ENCODE measurements around the gene GATA5. TPM values are rescaled to one million over a fixed set of nuclear protein-coding genes. Genes with fewer than 3 reads are reported as not detected.

GATA5 gene
- total RNA-seq, 1 donor from 2014 or later: not detected

DNA sequence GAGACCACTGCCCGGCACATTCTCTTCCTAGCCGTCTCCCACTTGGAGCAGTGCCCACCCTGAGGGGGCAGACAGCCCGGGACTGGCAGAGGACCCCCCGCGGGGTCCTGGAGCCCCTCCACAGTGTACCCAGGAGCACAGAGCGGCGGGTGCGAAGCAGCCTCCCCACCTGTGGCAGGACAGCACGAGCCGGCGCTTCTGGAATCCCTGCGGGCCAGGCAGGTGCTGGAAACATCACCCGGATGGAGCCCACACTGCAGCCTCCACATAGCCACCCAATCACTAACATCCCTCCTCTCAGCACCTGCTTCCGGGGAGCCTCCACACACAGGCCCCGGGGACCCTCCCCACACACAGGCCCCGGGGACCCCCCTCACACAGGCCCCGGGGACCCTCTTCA, 18.7 kb downstream of the GATA5 start:
- DNase-seq (ENCODE audit: low read depth): no peak

DNA sequence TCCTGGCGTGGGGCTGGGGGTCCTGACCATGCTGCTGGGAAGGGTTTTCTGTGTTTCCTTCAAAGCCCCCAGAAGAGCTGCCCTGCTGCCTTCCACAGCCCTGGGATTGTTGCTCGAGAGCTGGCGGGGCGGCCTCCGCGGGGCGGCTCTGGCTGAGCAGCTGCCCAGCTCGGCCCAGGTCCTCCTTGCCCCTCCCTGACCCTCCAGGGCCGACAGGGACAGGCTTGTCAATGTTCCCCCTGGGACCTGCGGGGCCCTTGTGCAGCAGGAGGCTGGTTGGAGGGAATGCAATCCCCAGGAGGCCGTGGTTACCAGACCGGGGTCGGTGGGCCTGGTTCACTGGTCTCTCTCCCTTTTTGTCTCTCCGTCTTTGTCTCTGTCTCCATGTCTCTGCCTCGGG, 19.9 kb downstream of the GATA5 start:
- DNase-seq (ENCODE audit: low read depth): no peak

DNA sequence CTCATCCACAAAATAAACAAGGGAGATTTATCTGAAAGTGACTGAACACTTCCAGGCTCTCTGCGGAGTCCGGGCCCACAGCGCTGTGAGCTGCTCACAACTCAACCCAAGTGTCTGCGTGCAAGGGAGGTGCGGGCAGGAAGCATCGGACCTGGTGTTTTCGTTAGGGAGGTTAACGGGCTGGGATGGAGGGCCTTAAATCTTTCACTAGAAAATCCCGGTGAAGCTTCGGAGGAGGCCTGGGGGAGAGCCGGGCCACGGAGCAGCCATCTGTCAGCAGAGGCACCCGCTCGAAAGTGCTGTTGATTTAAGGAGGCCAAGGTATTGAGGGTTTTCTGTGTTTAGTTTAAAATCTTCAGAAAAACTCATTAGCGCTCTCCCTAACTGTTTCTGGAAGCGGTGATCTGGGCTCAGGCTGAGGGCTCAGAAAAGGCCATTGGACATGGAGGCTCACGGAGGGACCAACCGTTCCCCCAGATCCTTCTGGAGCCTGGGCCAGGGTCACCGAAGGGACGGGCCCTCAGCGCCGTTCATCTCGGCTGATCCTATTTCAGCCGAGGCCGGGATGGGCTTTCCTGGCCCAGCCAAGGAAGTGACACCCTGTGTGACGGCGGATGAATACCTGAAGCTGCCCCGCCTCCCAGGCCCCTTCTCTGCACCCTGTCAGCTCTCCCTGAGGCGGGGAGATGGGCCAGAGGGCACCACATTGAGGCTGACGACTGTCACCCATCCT, 20.7 kb downstream of the GATA5 start:
- DNase-seq (ENCODE audit: low read depth): no peak

DNA sequence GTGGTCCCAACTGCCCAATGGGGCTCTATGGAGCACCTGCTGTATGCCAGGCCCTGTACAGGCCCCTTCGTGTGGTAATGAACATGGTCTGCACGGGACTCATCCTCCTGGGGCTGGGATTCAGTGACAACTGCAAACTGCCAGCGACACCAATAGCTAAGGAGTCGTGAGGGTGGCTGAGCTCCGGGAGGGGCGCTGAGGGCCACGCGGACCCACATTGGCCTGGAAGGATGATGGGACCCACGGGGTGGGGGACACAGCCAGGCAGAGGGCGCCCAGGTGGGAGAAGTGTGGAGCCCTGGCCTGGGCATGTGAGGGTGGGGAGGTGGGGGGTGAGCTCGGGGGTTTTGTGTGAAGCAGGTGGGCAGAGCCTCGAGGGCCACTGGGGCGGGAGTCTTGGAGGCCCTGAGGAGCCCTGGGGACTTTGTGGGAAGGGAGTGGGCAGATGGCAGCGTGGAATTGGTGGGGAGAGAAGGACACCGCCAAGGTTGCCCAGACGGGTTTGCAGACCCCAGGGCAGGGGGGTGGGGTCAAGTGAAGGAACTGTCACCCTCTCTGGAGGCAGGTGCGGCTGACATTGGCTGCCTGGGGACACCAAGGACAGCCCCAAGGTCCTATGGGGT, 22.5 kb downstream of the GATA5 start:
- DNase-seq (ENCODE audit: low read depth): no peak

DNA sequence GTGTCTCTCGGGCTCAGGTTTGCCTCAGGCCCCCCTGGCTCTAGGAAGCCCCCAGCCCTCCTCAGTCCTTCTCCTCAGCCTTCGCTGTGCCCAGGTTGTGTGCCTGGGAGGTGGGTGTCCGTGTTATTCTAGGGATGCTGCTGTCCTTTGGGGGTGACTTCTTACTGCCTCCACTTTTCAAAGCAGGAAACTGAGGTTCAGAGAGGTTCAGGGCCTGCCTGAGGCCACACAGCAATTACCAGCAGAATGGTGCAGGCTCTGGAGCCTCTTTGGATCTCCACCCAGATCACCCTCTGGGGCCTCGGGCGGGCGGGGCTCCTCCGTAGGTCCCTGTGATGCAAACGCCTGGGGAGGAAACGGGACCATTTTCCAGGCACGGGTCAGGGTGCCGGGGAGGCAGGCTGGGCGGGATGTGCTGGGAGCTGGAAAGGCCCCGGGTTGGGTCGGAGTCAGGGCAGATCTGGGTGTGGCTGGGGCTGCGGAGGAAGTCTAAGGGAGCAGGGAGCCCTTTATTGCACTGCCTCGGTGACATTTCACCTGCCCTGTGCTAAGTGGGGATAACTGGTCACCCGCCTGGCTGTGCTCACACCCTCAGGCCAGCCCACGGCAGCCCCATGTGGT, 23.2 kb downstream of the GATA5 start:
- no peak for DNase-seq (ENCODE audit: low read depth)

DNA sequence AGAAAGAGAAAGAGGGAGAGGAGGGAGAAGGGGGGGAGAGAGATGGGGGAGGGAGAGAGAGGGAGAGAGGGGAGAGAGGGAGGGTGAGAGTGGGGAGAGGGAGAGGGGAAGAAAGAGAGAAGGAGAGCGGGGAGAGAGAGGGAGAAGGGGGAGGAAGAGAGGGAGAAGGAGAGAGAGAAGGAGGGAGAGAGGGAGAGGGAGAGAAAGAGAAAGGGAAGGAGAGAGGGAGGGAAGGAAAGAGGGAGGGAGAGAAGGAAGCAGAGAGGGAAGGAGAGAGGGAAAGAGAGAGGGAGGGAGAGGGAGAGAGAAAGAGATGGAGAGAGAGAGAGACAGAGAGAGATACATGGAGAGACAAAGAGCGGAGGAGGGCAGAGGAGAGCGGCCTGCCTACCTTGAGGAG, 23.8 kb downstream of the GATA5 start:
- DNase-seq (ENCODE audit: low read depth): no peak

DNA sequence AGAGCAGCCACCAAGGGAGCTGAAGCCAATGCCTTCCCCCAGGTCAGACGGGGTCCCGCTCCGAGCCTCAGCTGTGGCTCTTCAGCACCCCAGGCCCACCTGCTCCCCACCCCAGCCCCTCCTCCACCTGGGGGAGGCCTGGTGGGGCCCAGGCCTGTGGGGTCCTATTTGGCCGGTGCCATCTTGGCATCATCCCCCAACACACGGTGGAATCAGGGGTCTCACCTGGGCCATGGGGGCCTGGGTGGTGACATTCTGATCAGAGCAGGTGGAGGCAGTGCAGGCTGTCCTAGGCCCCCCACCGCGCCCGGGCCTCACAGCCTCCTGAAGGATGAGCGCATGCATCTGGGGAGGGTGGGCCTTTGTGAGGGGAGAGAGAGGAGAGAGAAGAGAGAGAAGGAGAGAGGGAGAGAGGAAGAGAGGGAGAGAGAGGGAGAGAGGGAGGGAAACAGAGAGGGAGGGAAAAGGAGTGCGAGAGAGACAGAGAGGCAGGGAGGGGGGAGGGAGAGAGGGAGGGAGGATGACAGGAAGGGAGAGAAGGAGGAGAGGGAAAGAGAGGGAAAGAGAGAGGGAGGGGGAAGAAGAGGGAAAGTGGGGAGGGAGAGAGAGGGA, 24.5 kb downstream of the GATA5 start:
- no peak for DNase-seq (ENCODE audit: low read depth)

DNA sequence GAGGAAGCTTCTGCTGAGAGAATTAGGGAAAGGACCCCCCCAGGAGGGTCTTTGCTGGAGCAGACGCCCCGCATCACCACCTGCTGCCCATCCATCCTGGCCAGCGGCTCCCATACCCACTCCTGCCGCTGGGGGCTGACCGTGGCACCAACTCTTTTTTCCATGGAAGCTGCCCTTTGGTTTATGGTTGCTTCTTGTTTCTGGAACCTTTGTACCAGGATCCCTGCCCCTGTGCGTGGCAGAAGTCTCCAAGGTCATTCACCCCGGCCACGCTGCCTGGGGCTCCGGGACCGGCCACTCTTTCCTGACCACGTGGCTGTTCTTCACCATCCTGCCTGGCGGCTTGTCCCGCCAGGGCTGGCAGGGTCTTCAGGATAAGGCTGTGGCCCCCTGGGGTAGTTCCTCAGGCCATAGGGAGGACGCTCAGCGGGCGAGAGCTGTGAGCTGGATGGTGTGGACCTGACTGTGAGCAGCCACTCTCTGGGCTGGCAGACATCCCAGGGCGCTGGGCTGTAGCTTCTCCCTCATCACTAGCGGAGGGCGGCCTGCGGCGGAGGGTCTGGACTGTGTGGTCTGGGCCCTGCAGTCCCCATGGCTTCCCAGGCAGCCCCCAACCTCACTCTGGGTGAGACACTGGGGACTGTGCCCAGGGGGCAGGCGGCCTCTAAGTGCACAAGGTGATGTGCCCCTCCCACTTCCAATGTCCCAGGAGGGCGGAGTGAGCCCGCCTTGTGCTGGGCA, 25.7 kb downstream of the GATA5 start:
- peak; percentile 26 for DNase-seq (ENCODE audit: low read depth)

DNA sequence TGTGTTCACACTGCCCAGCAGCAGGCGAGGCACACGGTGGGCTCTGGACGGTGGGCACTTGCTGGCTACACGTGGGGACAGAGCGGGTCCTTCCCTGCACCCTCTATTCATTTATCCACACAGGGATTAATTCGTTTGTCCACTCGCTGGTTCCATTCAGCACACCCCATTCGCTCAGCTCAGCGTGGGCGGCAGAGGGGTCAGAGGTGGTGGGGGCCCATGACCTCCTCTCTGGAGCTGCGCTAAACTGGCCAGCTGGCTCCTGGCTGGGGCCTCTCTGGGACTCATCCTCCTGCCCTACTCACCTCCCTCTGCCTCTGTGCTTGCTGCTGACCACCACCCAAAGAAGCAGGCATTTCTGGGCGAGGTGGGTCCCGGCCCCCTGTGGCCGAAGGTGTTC, 27.0 kb downstream of the GATA5 start:
- DNase-seq (ENCODE audit: low read depth): no peak

DNA sequence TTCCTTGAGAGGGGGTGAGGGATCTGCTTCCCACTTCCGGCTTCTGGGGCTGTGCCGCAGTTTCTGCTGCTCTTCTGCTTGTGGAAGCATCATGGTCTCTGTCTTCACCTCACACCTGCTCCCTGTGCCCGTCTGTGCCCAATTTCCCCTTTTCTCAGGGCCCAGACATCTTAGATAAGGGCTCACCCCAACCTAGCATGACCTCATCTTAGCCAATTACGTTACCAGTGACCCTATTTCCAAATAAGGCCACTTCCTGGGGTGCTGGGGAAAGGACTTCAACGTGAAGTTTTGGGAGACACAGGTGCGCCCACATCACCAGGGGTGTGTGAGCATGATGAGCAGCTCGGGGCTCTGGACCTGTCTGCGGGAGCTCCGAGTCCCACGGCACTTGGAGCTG, 27.8 kb downstream of the GATA5 start:
- no peak for DNase-seq (ENCODE audit: low read depth)

DNA sequence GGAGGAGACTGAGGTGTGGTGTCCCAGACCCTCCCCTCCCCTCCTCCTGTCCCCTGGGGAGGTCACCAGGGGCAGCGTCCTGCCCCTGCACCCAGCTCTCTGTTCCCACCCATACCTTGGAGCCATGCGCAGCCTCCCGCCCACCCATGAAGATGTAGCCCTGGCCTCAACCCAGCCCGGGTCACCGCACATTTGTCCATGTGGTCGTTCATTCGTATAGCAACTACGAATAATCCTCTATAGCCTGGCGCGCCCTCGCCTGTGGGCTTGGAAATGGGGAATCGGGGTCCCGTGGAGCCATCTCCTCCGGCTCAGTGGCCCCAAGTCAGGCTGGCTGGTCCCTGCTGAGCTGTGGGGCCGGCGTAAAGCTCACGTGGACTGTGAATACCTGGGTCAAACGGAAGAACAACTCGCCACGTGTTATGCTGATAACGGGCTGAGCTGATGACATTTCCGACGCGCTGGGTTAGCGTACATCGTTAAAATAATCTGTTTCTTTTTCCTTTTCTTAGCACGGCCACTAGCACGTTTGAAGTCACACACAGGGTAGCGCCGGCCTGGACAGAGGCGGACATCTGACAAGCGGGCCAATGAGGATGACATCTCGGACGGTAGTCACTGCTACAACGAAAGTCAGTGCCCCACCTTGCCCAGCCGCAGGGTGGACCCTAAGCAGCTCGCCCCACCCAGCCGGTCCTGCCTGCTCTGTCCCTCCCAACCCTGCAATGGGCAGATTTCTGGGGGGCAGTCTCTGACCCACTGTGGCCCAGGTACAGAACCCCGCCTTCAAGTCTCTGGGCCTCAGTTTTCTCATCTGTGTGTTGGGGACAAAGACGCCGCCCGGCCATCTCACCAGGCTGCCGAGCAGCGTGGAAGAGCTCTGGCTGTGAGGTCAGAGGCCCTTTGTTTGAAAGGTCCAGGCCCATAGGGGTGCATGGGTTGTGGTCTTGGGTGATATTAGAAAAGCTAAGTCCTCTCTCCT, 28.6 kb downstream of the GATA5 start:
- DNase-seq (ENCODE audit: low read depth): no peak

DNA sequence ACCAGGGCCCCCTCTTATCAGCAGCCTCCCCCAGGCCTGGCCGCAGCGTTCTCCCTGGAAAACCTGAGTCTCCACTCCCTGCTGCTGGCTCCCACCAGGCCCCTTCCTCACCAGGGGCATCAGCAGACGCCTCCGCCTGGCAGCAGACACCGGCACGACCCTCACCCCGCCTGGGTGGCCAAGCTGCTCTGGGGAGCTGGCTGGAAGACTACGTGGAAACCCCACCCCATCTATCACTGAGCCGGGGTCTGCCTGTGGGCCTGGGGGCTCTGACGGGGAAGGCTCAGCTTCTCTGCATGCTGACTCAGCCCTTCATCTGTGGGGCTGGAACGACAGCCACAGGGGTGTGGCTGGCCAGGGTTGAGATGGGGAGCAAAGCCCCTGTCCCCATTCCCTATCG, 29.3 kb downstream of the GATA5 start:
- no peak for DNase-seq (ENCODE audit: low read depth)

DNA sequence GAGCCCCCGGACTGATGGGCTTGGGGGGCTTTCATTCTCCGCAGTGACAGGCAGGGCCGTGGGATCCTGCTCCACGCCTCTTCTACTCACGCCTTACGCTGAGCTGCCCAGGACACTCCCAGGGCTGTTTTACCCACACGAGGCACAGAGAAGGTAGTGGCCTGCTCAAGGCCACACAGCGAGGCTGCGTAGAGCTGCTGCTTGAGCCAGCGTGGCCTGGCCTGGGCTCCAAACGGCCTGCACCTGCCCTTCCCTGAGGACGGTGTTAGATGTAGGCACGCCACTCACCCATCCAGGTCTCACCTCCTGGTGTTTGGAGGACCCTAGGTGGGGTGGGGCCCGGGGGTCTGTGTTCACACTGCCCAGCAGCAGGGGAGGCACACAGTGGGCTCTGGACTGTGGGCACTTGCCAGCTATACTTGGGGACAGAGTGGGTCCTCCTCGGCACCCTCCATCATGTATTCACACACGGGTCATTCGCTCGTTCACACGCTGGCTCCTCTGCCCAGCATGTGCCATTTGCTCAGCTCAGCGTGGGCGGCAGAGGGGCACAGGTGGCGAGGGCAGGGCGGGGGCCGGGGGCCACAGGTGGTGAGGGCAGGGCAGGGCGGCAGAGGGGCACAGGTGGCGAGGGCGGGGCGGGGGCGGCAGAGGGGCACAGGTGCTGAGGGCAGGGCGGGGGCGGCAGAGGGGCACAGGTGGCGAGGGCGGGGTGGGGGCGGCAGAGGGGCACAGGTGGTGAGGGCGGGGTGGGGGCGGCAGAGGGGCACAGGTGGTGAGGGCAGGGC, 30.0 kb downstream of the GATA5 start:
- DNase-seq (ENCODE audit: low read depth): no peak

DNA sequence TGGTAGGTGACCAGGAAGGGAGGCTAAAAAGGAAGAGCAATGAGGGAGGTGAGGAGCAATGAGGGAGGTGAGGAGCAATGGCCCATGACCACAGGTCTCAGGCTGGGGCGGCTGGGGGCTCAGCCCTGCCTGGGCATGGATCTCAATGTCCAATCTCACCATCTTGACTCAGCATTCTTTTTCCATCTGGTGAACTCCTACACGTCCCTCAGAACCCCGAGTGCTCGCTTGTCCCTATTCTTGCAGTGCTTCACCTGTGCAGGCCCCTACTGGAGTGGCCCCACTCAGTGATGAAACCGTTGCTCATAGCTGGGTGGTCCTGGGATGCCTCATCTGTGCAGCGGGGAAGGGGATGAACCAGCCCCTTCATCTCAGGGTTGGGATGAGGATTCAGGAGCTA, 31.5 kb downstream of the GATA5 start:
- no peak for DNase-seq (ENCODE audit: low read depth)

DNA sequence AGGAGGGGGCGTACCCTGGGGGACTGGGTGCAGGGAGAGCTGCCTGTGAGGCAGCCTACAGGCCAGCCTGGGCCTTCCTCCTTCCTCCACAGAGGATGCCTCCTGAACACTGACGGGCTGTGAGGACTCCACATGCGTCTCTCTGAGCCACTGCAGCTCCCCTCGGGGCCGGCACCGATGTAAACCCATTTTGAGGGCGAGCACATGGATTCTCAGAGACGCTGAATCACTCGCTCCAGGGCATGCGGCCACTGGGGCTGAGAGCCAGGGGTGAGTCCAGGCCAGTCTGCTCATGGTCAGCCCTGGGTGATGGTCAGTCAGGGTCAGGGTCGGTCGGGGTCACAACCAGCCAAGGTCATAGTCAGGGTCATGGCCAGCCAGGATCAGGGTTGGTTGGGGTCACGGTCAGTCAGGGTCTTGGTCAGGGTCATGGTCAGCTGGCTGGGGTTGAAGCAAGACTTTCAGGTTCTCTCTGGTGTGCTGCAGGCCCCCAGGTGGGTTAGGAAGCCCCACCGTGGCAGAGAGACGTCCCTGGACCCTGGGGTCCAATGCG, 33.7 kb downstream of the GATA5 start:
- no peak for DNase-seq (ENCODE audit: low read depth)

DNA sequence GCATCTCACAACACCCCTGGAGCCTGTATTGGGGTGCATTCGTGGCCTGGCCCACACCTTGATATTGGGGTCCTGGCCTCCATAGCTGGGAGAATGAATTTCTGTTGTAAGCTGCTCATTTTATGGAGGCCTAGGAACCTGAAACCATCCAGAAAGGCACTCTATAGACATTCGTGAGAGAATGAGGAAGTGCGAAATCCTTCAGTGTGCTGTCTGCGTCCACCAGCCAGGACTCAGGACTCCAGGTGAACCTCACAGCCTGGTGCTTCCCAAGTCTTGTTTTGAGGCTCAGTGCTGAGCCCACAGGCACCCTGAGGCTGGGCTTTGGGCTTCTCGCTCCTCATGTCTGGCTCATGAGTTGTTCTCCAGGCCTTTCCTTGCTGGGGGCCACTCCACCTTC, 36.6 kb downstream of the GATA5 start:
- DNase-seq (ENCODE audit: low read depth): no peak

DNA sequence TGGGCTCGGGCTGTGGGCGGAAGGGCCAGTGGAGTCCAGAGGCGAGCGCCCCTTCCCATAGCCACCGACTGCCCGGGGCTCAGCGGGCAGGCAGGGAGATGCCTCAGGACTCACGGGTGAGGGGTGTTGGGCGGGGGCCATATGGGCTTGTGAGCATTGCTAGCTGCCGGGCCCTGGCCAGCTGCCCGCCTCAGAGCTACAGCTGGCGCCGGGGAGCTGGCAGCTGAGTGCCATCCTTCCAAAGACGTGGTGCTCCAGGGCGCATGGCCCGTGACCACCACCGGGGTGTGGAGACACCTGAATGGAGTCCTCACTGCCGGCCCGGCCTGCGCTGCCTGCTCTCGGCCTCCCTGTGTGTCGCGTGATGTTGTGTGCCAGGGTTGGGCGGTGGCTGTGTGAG, 37.9 kb downstream of the GATA5 start:
- DNase-seq (ENCODE audit: low read depth): peak; percentile 74

DNA sequence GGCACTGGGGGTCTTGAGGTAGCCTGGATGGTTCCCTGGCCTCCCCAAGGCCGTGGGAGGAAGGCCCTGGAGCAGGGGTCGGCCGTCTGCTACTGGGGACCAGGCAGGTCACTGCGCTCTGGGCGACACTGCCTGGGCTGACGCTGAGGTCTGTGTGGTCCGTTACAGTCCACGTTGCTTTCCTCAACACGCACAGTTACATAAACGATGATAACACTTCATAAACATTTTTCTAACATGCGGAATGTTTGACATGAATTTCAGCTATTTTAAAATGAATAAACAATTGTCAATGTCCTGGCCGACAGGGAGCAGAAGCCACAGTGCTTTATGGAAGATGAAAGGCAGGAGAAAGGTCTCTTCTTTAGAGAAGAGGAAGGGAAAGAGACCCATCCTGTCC, 38.3 kb downstream of the GATA5 start:
- no peak for DNase-seq (ENCODE audit: low read depth)

DNA sequence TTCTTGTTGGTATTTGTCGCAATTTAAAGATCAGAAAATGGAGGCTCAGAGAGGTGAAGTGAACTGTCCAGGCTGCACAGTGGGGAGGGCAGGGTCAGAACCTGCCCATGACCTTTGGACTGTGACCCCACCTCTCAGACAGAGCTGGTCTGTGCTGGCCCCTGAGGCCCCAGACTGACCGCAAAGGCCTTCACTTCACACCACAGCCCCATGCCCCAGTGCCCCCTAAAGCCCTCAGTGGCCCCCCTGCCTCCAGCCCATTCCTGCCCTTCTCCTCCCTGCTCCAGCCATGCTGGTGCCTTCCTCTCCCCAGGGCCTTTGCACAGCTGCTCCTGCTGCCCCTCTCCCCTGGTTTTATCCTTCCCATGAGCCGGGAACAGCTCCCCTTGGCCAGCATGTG, 39.1 kb downstream of the GATA5 start:
- DNase-seq (ENCODE audit: low read depth): no peak

Data from myocyte (in vitro differentiated cells).